SK-N-SH treated with all-trans-retinoic acid at 6 μM for 48 hours (cell line): Measurements from ENCODE around the gene DOK1.
A peak's percentile ranks its signal among the peaks of the same experiment; 100 is the strongest.

Source experiments
- ATAC-seq: fragments of 200-7000 bp; cut with Tn5 transposase; 3 replicates; pipeline ENCODE4 v1.9.1; 2020; ENCODE audit warnings: mild to moderate bottlenecking, moderate library complexity
- ARNTL ChIP-seq: fragments of 450-650 bp; formaldehyde crosslinking; IDR thresholded peaks from 2 replicates; pipeline ENCODE4 v1.5.0; 2020; ENCODE audit warnings: low read depth, mild to moderate bottlenecking, moderate library complexity, borderline replicate concordance
- BACH2 ChIP-seq: fragments of 250-450 bp; sonication (Bioruptor Pico); IDR thresholded peaks from 2 replicates; pipeline ENCODE4 v1.9.0; 2021; ENCODE audit warnings: mild to moderate bottlenecking, borderline replicate concordance
- CSDC2 ChIP-seq: fragments of 250-450 bp; sonication (Bioruptor Pico); IDR thresholded peaks from 2 replicates; pipeline ENCODE4 v1.5.0; 2020; ENCODE audit warnings: mild to moderate bottlenecking, moderate library complexity
- CSRNP3 ChIP-seq: fragments of 250-450 bp; sonication (Bioruptor Pico); IDR thresholded peaks from 2 replicates; pipeline ENCODE4 v1.5.1; 2021; ENCODE audit warnings: mild to moderate bottlenecking, moderate library complexity
- ESRRG ChIP-seq: fragments of 250-450 bp; sonication (Bioruptor Pico); IDR thresholded peaks from 2 replicates; pipeline ENCODE4 v1.6.1; 2021; ENCODE audit warnings: mild to moderate bottlenecking
- ISL1 ChIP-seq: fragments of 250-450 bp; sonication (Bioruptor Pico); IDR thresholded peaks from 2 replicates; pipeline ENCODE4 v2.1.2; 2022; ENCODE audit warnings: mild to moderate bottlenecking, moderate library complexity
- OSR1 ChIP-seq: fragments of 250-450 bp; sonication (Bioruptor Pico); IDR thresholded peaks from 2 replicates; pipeline ENCODE4 v1.8.0; 2022; ENCODE audit warnings: moderate library complexity, mild to moderate bottlenecking, inconsistent platforms
- POU6F1 ChIP-seq: fragments of 250-450 bp; sonication (Bioruptor Pico); IDR thresholded peaks from 2 replicates; pipeline ENCODE4 v1.8.0; 2021; ENCODE audit warnings: low read depth, mild to moderate bottlenecking, moderate library complexity, borderline replicate concordance
- PPARA ChIP-seq: fragments of 250-450 bp; sonication (Bioruptor Pico); IDR thresholded peaks from 2 replicates; pipeline ENCODE4 v1.5.0; 2020; ENCODE audit warnings: mild to moderate bottlenecking, borderline replicate concordance
- SNAI2 ChIP-seq: fragments of 250-450 bp; sonication (Bioruptor Pico); IDR thresholded peaks from 2 replicates; pipeline ENCODE4 v1.5.0; 2020; ENCODE audit warnings: mild to moderate bottlenecking, moderate library complexity
- TOX ChIP-seq: fragments of 250-450 bp; sonication (Bioruptor Pico); IDR thresholded peaks from 2 replicates; pipeline ENCODE4 v1.8.0; 2021; ENCODE audit warnings: mild to moderate bottlenecking, moderate library complexity, borderline replicate concordance
- TSHZ2 ChIP-seq: fragments of 250-450 bp; sonication (Bioruptor Pico); IDR thresholded peaks from 2 replicates; pipeline ENCODE4 v1.5.0; 2020; ENCODE audit warnings: mild to moderate bottlenecking, moderate library complexity
- ZFP30 ChIP-seq: fragments of 450-650 bp; formaldehyde crosslinking; IDR thresholded peaks from 2 replicates; pipeline ENCODE4 v1.5.0; 2022; ENCODE audit warnings: mild to moderate bottlenecking, moderate library complexity
- ZNF565 ChIP-seq: fragments of 450-650 bp; formaldehyde crosslinking; conservative IDR thresholded peaks from 2 replicates; pipeline ENCODE4 v1.5.0; 2020; ENCODE audit warnings: low read depth, mild to moderate bottlenecking, moderate library complexity
- ZNF70 ChIP-seq: fragments of 450-650 bp; formaldehyde crosslinking; IDR thresholded peaks from 2 replicates; pipeline ENCODE4 v1.5.0; 2020; ENCODE audit warnings: mild to moderate bottlenecking, moderate library complexity
- ZNF8 ChIP-seq: fragments of 450-650 bp; formaldehyde crosslinking; IDR thresholded peaks from 2 replicates; pipeline ENCODE4 v1.5.0; 2020; ENCODE audit warnings: mild to moderate bottlenecking, moderate library complexity
- TF ChIP-seq, protein P1 (sequence below): fragments of 250-450 bp; sonication (Bioruptor Pico); IDR thresholded peaks from 2 replicates; pipeline ENCODE4 v1.8.0; 2020; ENCODE audit warnings: mild to moderate bottlenecking, moderate library complexity, borderline replicate concordance

Gene DOK1

GRCh38 chr2:74566076-74566753 lies 11.7 kb downstream of the DOK1 start:
- no peak for TF ChIP-seq ZNF70
- no peak for TF ChIP-seq PPARA (CRISPR knock-in tag)
- no peak for TF ChIP-seq OSR1 (CRISPR knock-in tag)
- no peak for TF ChIP-seq BACH2
- TF ChIP-seq ZNF565 = no peak
- TF ChIP-seq, protein P1, sequence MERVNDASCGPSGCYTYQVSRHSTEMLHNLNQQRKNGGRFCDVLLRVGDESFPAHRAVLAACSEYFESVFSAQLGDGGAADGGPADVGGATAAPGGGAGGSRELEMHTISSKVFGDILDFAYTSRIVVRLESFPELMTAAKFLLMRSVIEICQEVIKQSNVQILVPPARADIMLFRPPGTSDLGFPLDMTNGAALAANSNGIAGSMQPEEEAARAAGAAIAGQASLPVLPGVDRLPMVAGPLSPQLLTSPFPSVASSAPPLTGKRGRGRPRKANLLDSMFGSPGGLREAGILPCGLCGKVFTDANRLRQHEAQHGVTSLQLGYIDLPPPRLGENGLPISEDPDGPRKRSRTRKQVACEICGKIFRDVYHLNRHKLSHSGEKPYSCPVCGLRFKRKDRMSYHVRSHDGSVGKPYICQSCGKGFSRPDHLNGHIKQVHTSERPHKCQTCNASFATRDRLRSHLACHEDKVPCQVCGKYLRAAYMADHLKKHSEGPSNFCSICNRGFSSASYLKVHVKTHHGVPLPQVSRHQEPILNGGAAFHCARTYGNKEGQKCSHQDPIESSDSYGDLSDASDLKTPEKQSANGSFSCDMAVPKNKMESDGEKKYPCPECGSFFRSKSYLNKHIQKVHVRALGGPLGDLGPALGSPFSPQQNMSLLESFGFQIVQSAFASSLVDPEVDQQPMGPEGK = no peak
- TF ChIP-seq, all 23 proteins: peak for 0
- no peak for ATAC-seq

DNA sequence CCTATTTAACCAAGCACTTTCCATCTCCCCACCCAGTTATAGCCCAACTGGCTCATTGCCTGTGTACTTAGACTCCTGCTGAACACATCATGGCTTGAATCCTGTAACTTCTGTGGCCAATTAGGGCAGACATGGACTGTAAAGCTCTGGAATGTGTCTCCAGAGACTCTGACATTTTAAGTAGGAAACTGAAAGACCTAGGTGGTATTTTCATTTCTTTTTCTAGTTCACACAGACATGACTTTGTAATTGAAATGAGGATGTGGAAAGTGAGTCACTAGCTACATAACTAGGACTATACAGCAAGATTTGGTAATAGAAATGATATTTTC lies 12.2 kb downstream of the DOK1 start:
- no peak for TF ChIP-seq ZNF565
- no peak for TF ChIP-seq PPARA (CRISPR knock-in tag)
- no peak for TF ChIP-seq ZNF70
- no peak for TF ChIP-seq BACH2
- TF ChIP-seq CSRNP3 (CRISPR knock-in tag) = no peak
- TF ChIP-seq TSHZ2 (CRISPR knock-in tag) = no peak
- peak; percentile 63; the same call in 1 of the 2 replicates for TF ChIP-seq TOX (CRISPR knock-in tag)
- no peak for TF ChIP-seq SNAI2 (CRISPR knock-in tag)
- no peak for TF ChIP-seq CSDC2 (CRISPR knock-in tag)
- peak; percentile 64 for TF ChIP-seq ISL1
- peak; percentile 84 for ATAC-seq

DNA sequence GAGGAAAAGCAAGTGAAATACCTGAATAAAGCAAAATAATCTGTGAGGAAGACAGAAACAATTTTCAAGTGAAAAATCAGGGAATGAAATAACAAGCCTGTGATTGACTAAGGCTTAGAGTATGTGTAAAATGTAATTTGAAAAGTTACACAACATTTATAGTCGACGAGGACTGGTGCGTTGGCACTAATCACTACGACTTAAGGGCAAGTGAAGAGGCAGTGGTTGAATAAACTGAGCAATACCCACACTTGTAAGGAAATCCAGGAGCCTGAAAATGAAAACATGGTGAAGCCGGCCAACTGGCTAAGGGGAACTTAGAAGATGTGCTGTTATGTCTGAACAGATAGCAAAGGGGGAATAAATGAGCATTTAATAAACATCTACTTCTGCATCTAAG lies 13.4 kb downstream of the DOK1 start:
- no peak for TF ChIP-seq PPARA (CRISPR knock-in tag)
- TF ChIP-seq ARNTL (CRISPR knock-in tag) = no peak
- no peak for TF ChIP-seq TSHZ2 (CRISPR knock-in tag)
- TF ChIP-seq CSDC2 (CRISPR knock-in tag) = no peak
- no peak for TF ChIP-seq OSR1 (CRISPR knock-in tag)
- no peak; the same call in 1 of the 2 replicates for TF ChIP-seq ISL1
- TF ChIP-seq ZNF8 = no peak
- no peak for TF ChIP-seq CSRNP3 (CRISPR knock-in tag)
- no peak for TF ChIP-seq ZFP30 (CRISPR knock-in tag)
- TF ChIP-seq ESRRG (CRISPR knock-in tag) = no peak
- peak; percentile 56 for ATAC-seq

DNA sequence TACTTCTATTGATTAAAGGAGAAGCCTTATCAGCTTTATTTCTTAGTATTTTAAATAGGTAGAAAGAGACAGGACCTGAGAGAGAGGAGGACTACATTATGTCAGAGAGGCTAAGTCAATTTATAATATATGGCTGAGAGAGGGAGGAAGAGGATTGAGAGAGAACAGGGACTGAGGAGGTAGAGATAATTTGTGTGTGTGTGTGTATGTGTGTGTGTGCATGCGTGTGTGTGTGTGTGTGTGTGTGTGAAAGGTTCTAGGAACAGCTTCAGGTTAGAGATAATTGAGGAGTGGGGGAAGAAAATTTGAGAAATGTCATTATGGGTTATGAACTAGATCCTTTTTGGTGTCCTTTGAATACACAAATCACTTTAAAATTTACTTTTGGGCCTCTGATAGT lies 15.2 kb downstream of the DOK1 start:
- ATAC-seq = no peak
- no peak for TF ChIP-seq TOX (CRISPR knock-in tag)
- TF ChIP-seq BACH2 = no peak
- TF ChIP-seq CSRNP3 (CRISPR knock-in tag) = no peak
- TF ChIP-seq POU6F1 (CRISPR knock-in tag) = no peak
- TF ChIP-seq CSDC2 (CRISPR knock-in tag) = no peak
- TF ChIP-seq SNAI2 (CRISPR knock-in tag) = no peak
- TF ChIP-seq ESRRG (CRISPR knock-in tag) = no peak
